HEK293 (cell line): ENCODE data around the gene SUPT3H.

ENCODE experiments used
- REST ChIP-seq: fragments of 450-650 bp; formaldehyde crosslinking; IDR thresholded peaks from 2 replicates; pipeline ENCODE4 v1.5.1; 2016; ENCODE audit warnings: missing biosample characterization, missing genetic modification characterization
- ZFP41 ChIP-seq: fragments of 450-650 bp; formaldehyde crosslinking; IDR thresholded peaks from 2 replicates; pipeline ENCODE4 v1.5.1; 2016; ENCODE audit warnings: missing biosample characterization, missing genetic modification characterization, borderline replicate concordance

GRCh38 chr6:45112711-45113110 lies 265.0 kb downstream of the SUPT3H start:
- TF ChIP-seq ZFP41 (tag by site-specific recombination): no peak
- no peak for TF ChIP-seq REST (tag by site-specific recombination)
